GM18499 (cell line): ENCODE data around the gene TMPRSS11F.
A peak's percentile ranks its signal among the peaks of the same experiment; 100 is the strongest.
"Not testable (repeated sequence)": the region's sequence is repeated elsewhere in the genome, so short reads cannot be mapped to it uniquely, and the experiment has no call there.

Experiments used
- ATAC-seq: cut with Tn5 transposase; IDR thresholded peaks from one replicate; pipeline ENCODE4 v1.9.1; 2021; ENCODE audit warnings: moderate number of reproducible peaks; ENCODE audit not compliant: insufficient read depth, unreplicated experiment

Gene TMPRSS11F

DNA sequence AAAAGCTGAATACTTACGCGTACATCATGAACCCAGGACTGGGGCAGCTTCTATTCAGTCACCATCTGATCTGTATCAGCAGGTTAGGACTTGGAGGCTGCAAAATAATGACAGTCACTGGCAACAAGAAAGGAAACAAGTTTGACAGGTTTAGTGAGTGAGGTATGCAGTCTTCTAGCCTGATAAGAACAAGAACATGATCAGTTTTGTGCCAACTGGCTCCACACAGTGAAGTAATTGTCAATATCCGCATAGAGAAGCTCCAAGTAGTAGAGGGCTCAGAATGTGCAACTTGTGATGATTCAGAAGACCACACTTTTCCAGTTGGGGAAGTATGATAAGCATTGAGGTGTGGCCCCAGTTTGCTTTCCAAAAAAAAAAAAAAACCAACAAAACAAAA lies at the start of gene TMPRSS11F:
Gene TMPRSS11F (minus strand): TSS at position 77 of the 400 bp plus-strand sequence. CDS start 49 bp downstream, at position 28.
- no peak for ATAC-seq

DNA sequence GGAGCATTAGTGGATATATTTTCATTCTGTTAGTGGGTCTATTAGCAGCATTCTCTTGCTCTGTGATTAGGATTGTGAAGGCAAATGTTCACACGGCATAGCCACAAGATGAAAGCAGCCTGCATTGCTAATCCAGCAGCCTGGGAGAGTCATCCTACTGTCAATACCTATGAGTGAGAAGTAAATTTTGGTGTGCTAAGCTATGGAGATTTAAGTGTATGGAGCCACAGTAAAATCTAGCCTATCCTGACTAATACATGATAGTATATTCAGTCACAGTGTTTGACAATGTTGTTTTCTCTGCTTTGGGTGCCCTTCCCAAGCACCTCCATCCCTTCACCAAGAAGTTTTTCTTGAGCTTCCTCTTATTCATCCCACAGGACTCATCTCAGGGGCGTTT lies 47.2 kb upstream of the TMPRSS11F start:
- ATAC-seq = no peak

DNA sequence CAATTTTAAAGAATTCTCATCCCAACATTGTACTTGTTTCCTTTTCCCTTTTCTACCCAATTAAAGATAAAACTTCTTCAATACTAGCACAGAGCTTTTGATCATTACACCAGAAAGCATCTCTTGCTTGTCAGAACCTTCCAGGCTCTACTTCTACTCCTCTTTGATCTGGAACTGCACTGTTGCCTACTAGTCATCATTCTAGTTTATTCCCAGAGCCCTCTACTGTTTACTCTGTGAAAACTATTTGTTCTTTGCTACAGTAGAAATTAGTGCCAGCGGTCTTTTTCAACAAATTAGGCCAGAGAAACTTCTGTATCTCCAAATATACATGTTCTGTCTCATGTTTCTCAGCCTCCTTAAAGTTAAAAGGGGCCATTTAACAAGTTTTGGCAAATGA lies 46.8 kb upstream of the TMPRSS11F start:
- no peak for ATAC-seq

DNA sequence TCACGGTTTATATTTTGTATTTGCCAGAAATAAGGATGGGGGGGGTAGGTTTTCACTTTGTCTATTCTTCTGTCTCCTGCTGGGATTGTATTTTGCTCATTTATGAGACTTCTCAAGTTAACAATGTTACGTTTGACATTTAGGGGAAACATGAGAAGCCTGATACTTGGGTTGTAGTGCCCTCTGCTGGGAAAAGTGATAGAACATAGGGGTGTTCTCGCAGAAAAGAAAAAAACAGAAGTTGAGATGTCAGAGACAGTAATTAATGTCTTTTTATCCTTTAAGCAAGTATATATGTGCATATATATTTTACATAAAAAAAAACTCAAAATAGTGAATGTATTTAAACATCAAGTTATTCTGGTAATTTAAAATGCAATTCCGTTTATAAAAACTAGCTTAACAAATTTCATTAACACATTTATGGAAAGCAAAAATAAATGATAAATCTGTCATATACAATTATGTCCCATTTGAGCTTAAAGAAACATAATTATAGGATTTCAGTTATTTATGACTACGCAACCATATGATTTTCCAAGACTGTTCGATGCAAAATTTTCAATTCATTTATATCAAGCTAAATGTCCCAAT lies 46.0 kb upstream of the TMPRSS11F start:
- ATAC-seq = peak; percentile 87

DNA sequence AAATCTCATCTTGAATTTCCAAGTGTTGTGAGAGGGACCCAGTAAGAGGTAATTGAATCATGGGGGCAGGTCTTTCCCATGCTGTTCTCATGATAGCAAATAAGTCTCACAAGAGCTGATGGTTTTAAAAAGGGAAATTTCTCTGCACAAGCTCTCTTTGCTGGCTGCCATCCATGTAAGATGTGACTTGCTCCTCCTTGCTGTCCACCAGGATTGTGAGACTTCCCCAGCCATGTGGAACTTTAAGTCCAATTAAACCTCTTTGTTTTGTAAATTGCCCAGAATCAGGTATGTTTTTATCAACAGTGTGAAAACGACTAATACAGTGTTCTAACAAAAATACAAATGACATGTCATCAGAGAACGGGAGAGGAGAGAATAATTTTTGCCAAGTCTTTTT lies 44.7 kb upstream of the TMPRSS11F start:
- not testable (repeated sequence) for ATAC-seq

DNA sequence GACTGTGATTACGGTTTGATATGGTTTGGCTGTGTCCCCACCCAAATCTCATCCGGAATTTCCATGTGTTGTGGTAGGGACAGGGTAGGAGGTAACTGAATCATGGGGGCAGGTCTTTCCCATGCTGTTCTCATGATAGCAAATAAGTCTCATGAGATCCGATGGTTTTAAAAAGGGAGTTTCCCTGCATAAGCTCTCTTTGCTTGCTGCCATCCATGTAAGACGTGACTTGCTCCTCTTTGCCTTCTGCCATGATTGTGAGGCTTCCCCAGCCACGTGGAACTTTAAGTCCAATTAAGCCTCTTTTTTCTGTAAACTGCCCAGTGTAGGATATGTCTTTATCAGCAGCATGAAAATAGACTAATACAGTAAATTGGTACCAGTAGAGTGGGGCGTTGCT lies 42.5 kb upstream of the TMPRSS11F start:
- not testable (repeated sequence) for ATAC-seq

DNA sequence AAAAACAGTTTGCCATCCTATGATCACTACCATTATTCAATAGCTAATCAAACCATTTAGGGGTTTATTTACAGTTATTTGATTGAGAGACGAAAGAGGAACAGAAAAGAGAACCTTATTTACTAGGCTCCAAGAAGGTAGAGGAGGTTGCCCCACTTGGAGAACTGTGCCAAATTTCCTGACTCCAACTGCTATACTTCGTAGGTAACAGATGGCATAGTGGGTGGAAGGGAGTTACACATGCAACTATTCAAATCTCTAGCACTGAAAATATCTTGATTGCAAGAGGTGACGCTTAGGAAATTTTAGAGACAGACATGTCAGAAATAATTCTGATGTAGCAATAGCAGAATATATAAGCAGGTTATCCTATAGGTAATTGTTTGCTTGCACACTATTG lies 38.0 kb upstream of the TMPRSS11F start:
- no peak for ATAC-seq

DNA sequence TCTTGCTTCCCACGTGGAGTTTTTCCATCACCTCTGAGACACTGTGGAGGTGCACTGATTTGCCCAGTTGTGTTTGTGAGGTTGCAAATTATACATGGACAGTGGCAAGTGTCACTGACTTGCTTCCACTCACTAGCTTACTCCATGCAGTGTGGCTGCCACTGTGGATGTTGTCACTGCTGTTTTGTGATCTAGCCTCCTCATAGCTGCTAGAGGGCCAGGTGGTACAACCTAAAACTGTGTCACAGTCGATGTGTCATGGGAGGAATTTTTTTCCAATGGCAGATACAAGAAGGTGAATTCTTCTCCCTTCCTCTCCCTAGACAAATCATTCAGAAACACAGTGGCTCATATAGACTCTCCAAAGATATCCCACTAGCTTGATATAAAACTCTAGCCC lies 37.5 kb upstream of the TMPRSS11F start:
- ATAC-seq = no peak

DNA sequence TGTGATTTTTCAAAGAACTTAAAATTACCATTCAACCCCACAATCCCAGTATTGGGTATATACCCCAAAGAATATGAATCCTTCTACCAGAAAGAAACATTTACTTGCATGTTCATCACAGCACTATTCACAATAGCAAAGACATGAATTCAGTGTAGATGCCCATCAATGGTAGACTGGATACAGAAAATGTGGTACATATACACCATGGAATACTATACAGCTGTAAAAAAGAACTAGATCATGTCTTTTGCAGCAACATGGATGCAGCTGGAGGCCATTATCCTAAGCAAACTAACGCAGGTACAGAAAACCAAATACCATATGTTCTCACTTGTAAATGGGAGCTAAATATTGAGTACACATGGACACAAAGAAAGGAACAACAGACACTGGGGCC lies 34.1 kb upstream of the TMPRSS11F start:
- ATAC-seq = no peak

DNA sequence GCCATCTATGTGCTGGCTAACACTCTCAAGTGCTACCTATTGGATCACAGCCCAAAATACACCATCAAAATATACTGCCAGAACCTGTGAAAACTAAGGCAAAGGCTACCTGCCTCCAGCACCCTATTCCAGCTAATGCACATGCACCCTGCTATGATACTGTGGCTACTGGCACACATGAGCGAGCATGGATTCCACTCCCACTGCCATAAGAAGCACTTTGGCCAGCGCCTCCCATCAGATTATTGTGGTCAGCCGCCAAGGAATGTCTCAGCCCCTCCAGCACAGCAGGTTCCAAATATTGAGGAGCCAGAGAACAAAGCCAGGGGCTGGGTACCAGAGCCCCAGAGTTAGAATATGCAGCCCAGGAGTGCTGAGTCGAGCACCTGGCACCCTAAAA lies 32.5 kb upstream of the TMPRSS11F start:
- ATAC-seq = no peak

DNA sequence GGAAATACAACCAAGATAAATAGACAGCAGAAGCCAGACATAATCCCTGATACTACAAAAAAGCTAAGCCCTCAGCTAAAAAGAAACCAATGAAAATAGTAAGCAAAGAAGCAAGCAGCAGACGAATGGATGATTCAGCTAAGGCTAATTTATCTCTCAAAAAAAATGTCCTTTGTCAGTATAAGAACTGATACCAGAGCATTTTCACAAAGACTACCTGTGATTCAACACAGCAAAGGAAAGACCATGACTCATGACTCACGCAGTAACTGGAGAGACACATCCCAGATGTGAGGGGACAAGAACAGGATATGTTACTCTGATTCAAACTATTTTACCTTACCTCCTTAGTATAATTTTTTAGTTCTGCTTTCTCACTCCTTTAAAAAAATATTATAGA lies 22.7 kb upstream of the TMPRSS11F start:
- ATAC-seq = no peak

DNA sequence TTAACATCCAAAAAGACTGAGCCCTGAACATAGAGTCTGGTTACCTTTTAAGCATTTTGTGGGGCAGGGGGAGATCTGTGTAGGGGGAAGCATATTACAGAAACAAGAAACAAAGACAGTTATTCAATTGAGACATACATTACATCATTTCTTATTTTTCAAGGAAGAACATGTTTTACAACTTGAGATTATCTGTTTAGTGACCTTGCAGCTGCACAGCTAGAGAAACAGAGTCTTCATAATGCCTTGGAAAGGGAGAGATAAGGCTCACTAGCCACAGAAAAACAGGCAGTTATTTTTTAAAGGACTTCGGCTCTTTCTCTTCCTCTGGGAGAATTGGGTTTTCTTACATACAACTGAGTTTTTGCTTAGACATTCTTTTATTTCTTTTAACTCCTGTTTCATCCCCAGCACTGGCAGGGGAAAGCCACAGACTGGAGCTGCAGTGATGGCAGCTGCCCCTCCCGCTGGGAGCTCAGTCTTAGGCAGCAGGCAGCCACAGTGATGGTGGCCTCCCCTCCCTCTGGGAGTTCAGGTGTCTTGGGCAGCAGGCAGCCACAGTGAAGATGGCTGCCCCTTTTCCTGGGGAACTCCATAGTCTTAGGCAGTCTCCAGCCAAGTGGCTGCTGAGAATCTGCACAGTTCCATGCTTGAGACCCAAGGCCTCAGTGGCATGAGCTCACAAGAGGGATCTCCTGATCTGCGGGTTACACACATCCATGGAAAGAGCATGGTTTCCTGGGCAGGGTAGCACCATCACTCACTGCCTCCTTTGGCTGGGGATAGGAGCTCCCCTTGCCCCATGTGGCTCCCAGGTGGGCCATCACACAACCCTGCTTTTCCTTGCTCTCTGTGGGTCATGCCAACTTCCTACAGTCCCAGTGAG lies 19.4 kb upstream of the TMPRSS11F start:
- no peak for ATAC-seq

DNA sequence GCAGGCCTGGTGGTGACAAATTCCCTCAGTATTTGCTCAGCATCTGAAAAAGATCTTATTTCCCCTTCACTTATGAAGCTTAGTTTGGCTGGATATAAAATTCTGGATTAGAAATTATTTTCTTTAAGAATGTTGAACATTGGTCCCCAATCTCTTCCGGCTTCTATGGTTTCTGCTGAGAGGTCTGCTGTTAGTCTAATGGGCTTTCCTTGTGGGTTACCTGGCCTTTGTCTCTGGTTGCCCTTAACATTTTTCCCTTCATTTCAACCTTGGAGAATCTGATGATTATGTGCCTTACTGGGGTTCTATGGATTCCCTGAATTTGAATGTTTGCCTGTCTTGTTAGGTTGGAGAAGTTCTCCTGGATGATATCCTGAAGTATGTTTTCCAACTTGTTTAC lies 17.4 kb upstream of the TMPRSS11F start:
- ATAC-seq = no peak

DNA sequence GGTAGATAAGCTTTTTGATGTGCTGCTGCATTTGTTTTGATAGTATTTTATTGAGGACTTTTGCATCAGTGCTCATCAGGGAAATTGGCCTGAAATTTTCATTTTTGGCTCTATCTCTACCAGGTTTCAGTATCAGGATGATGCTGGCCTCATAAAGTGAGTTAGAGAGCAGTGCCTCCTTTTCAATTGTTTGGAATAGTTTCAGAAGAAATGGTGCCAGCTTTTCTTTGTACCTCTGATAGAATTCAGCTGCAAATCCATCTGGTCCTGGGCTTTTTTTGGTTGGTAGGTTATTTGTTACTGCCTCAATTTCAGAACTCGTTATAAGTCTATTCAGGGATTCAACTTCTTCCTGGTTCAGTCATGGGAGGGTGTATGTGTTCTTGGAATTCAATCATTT lies 15.6 kb upstream of the TMPRSS11F start:
- ATAC-seq = no peak

DNA sequence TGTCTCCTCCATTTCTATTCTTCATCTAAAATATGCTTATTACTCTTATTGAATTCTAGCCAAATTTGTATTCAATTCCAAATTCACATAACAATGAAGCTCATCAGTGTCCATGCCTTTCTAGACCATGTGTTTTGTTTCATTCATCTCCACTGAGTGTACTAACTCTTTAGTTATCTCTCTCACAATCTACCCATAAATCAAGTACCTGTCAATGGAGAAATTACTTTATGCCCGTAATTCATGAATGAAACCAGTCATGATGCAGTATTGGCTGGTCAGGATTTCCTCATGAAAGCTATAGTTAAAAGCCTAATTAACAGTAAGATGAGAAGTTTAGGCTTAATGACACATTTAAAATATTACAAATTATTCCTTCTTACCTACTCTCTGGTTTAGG lies 12.2 kb upstream of the TMPRSS11F start:
- ATAC-seq = no peak

DNA sequence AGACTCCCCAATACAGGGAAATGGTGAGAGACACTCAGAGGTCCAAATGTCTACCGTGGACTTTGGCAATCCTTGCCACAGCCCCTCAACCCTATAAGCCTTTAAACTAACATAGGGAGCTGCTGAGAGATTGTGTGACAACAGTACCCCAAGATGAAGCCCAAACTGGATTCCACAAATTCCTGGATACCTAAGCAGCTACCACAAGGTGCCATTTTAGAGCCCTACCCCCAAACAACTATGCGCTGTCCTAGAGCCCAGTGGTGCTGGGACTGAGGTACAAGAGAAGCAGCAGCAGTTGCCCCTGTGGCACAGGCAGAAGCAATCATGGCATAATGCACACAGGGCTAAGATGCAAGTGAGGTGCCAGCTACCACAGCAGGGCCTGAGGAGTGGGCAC lies 2.7 kb upstream of the TMPRSS11F start:
- ATAC-seq = no peak

DNA sequence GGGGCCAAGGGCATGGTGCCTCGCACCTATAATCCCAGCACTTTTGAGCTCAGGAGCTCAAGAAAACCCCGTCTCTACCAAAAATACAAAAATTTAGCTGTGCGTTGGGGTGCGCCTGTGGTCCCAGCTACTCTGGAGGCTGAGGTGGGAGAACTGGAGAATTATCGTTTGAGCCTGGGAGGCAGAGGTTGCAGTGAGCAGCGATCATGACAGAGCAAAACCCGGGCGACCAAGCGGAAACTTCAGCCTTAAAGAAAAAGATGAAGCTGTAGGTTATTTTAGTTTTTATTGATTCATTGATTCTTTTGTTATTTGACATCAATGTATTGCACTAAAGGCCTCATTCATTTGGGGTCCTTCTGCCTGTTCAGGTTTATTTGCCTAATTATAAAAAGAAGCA lies 5.4 kb downstream of the TMPRSS11F start:
- ATAC-seq = no peak

DNA sequence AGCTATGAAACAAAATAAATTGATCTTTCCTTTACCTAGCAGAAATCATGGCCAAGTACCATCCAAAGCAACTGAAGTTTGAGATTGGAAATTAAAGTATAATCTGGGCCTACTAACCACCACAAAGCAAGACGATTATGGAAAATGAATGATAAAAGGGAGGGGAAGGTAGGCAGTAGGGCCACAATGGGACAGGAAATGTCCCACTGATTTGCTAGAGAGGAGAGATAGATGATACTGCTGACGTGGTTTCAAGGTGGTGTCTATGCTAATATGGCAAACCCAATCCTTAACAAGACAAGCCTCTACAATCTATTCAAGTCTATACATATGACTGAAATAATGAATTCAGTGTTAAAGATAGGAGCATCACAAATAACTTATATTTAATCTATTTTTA lies 6.1 kb downstream of the TMPRSS11F start:
- no peak for ATAC-seq

DNA sequence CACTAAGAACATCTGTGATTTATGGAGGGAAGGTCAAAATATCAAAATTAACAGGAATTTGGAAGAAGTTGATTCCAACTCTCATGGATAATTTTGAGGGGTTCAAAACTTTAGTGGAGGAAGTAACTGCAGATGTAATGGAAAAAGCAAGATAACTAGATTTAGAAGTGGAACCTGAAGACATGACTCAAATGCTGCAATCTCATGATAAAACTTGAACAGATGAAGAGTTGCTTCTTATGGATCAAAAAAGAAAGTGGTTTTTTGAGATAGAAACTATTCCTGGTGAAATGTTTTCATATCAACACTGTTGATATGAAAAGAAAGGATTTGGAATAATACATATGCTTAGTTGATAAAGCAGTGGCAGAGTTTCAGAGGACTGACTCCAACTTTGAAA lies 9.7 kb downstream of the TMPRSS11F start:
- no peak for ATAC-seq

DNA sequence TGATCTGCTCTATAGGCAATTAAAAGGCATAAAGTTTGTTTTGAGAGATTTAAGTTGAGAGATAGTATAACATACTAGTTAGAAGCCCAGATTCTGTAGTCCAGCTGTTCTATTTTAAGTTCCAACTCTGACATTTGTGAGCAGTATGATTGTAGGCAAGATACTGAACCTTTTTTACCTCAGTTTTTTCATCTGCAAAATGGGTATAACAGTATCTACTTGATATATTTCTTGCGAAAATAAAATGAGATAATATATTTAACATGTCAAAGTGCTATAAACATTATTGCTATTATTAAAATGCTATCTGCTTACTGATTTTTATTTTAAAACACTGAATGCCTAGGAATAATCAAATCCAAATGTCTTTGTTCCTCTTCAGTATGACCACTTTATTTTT lies 19.2 kb downstream of the TMPRSS11F start:
- no peak for ATAC-seq

DNA sequence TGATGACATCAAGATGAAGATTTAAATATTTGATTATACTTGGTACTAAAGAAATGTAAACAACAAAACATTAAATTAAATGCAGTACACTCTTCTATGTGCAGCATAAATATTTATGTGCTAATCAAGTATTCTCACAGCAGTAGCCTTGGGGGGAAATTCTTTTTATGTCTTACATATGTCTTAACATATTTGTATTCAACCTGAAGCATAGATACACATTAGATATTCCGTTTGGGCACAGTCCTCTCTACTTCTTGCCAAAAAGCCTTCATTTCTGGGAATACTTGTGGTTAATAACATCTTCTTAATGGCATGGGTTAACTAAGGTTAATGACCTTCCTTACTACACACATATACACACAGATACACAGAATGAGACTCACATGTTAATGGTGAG lies 19.8 kb downstream of the TMPRSS11F start:
- ATAC-seq = no peak

DNA sequence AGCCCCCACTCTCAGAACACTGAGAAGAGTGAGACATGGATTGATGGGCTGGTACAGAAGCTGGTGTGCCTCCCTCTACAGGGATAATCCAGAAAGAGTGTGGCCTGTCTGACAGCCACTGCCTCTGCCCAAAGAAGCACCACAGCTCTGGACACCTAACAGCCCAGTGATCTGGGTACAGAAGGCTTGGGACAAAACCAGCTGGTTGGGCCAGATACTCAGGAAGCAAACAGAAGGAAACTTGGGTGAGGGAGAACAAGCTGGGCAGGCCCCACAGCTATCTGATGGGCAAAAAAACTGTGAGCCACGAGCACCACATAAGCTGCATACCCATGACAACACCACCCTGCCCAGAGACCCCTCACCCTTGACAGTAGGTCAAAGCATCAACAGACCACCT lies 46.9 kb downstream of the TMPRSS11F start:
- ATAC-seq = no peak
